WERI-Rb-1 (cell line): ENCODE data around the gene ADPRM.
A peak's percentile ranks its signal among the peaks of the same experiment; 100 is the strongest.
"Not testable (repeated sequence)": the region's sequence is repeated elsewhere in the genome, so short reads cannot be mapped to it uniquely, and the experiment has no call there.

Experiments used
- DNase-seq: peaks from one replicate; pipeline ENCODE4 v3.0.0-alpha.2; 2020
- H3K27ac ChIP-seq: fragments of 250-450 bp; sonication (Bioruptor Pico); 2 replicates; pipeline ENCODE4 v1.5.1; 2020; ENCODE audit warnings: mild to moderate bottlenecking, moderate library complexity
- H3K27me3 ChIP-seq: fragments of 250-450 bp; sonication (Bioruptor Pico); 2 replicates; pipeline ENCODE4 v1.5.1; 2021; ENCODE audit warnings: mild to moderate bottlenecking, low read depth, moderate library complexity; ENCODE audit not compliant: insufficient read depth, severe bottlenecking
- H3K36me3 ChIP-seq: fragments of 250-450 bp; sonication (Bioruptor Pico); 2 replicates; pipeline ENCODE4 v1.5.1; 2020; ENCODE audit warnings: mild to moderate bottlenecking, moderate library complexity
- H3K4me3 ChIP-seq: 2 replicates; pipeline ENCODE4 v1.5.1; 2011; ENCODE audit warnings: low read depth, mild to moderate bottlenecking, control low read depth, low read length
- H3K9me3 ChIP-seq: fragments of 250-450 bp; sonication (Bioruptor Pico); 2 replicates; pipeline ENCODE4 v1.5.1; 2021; ENCODE audit warnings: mild to moderate bottlenecking, moderate library complexity; ENCODE audit not compliant: severe bottlenecking
- TF ChIP-seq, protein P1 (sequence below): IDR thresholded peaks from 2 replicates; pipeline ENCODE4 v1.5.1; 2011; ENCODE audit warnings: low read depth, mild to moderate bottlenecking, control low read depth, inconsistent platforms, low read length

ADPRM gene

DNA sequence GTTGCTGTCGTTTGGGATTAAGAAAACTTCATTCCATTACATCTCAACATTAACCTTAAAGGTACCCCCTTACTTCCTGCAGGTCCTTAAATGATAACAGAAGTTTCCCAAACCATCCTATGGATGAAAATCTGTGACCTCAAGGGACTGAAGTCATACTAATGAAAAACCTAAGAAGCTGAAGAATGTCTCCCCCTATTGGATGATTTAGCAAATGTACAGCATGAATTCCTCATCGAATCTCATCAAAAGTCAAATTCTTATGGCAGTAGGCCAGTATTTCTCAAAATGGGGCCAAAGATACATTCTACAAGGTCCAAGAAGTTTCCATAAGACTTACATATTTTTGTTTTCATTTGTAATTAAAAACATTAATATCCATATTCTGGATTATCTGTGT is 13.5 kb upstream of the ADPRM start:
- DNase-seq = no peak
- Histone ChIP-seq H3K27ac (no peak overlapping the region), H3K4me3 (no peak overlapping the region), H3K36me3 (peaks cover 58% of the 10 kb centered on the region), H3K27me3 (no peaks in the 10 kb centered on the region), H3K9me3 (no peaks in the 10 kb centered on the region)
- TF ChIP-seq, protein P1, sequence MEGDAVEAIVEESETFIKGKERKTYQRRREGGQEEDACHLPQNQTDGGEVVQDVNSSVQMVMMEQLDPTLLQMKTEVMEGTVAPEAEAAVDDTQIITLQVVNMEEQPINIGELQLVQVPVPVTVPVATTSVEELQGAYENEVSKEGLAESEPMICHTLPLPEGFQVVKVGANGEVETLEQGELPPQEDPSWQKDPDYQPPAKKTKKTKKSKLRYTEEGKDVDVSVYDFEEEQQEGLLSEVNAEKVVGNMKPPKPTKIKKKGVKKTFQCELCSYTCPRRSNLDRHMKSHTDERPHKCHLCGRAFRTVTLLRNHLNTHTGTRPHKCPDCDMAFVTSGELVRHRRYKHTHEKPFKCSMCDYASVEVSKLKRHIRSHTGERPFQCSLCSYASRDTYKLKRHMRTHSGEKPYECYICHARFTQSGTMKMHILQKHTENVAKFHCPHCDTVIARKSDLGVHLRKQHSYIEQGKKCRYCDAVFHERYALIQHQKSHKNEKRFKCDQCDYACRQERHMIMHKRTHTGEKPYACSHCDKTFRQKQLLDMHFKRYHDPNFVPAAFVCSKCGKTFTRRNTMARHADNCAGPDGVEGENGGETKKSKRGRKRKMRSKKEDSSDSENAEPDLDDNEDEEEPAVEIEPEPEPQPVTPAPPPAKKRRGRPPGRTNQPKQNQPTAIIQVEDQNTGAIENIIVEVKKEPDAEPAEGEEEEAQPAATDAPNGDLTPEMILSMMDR = peak; percentile 42

DNA sequence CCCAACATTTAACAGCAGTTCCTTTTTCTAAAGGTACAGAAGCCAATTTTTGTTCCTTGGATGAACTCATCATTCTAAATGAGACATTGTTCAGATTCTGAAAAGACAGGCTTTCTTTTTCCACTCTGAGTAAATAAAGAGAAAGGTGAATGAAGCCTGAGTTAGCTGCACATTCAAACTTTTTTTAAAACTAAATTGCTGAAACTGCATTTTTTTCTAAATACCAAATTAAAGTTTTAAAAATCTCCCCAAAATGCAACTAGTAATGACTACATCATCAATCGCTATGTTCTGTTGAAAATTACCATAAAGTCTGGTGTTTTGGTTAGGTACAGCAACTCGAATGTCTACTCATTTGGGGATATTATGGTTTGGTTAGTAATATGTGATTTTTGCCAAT is 9.9 kb upstream of the ADPRM start:
- Histone ChIP-seq H3K4me3 (no peak overlapping the region), H3K27ac (no peak overlapping the region), H3K9me3 (no peaks in the 10 kb centered on the region), H3K27me3 (no peaks in the 10 kb centered on the region), H3K36me3 (peaks cover 62% of the 10 kb centered on the region)
- DNase-seq = no peak
- TF ChIP-seq, protein P1 = no peak

DNA sequence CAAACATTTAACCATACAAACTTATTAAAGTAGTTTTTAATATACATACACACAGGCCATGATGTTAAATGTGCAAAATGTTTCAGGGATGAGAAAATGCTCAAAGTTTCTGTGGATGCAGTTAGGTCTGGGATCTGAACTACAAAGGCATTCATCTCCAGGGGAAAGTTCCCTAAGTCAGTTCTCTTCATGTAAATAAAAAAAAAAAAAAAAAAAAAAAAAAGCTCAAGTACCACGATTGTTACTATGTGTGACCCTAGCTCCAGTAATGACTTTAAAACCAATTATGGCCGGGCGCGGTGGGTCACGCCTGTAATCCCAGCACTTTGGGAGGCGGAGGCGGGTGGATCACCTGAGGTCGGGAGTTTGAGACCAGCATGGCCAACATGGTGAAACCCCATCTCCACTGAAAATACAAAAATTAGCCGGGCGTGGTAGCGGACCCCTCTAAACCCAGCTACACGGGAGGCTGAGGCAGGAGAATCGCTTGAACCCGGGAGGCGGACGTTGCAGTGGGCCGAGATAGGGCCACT is 1.5 kb upstream of the ADPRM start:
- H3K4me3 ChIP-seq, H3K9me3 ChIP-seq, H3K27me3 ChIP-seq, DNase-seq, H3K27ac ChIP-seq: not testable (repeated sequence)
- peaks cover 40% of the 10 kb centered on the region for H3K36me3 ChIP-seq

DNA sequence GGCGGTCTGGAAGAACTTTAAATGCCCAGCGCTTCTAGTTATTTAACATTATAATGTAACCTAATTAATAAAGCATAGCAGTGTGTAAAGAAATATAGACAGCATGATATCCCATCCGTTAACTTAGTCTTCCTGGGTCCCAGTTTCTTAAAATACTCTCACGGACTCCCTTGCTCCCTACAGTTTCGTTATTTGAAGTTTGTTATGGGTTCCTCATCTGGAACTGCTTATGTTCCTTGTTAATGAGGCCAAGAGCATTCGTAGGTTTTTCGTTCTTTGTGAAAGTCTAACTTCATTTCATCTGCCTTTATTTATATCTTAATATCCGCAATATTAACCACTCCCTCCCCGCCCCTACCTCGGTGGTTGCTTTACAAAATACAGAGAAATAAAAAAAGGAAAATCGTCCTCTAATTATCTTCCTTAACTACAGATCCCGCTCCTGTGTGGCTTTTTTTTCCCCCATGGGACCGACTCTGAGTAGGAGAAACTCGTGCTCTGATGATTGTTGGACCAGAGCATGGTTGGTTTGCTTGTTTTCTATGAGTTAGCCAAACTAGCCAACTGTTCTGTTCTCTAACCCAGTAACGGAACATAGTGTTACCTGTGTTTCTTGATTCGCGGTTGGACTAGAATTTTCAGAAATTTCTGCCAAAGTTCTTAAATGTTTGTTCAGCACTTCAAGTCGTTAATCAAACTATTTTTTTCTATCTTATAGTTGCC is 863 bp downstream of the ADPRM start:
- Histone ChIP-seq H3K4me3 (peak overlapping the region; percentile 87), H3K36me3 (peaks cover 17% of the 10 kb centered on the region), H3K27me3 (no peaks in the 10 kb centered on the region), H3K27ac (peak overlapping the region; percentile 83), H3K9me3 (no peaks in the 10 kb centered on the region)
- TF ChIP-seq, protein P1 = no peak
- no peak for DNase-seq

DNA sequence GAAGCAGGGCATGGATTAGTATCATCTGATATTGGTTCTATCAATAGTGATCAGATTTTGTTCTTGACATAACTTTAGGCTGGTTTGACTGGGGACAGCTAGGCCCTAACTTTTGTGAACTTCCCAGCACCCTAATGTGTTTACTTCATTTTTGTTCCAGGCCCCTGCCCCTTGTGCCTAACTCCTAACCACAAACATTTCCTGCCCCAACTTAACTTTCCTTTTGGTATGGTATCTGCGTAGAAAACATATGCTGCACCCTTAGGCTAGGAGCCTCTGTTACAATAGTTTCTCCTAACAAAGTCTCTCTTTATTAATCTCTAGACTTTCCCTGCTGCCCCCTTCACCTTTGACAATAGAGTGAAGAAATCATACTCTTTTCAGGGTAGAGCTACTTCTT is 2.5 kb downstream of the ADPRM start:
- Histone ChIP-seq H3K27me3 (no peaks in the 10 kb centered on the region), H3K4me3 (no peak overlapping the region), H3K36me3 (peaks cover 7% of the 10 kb centered on the region), H3K27ac (no peak overlapping the region), H3K9me3 (no peaks in the 10 kb centered on the region)
- TF ChIP-seq, protein P1 = no peak
- no peak for DNase-seq

DNA sequence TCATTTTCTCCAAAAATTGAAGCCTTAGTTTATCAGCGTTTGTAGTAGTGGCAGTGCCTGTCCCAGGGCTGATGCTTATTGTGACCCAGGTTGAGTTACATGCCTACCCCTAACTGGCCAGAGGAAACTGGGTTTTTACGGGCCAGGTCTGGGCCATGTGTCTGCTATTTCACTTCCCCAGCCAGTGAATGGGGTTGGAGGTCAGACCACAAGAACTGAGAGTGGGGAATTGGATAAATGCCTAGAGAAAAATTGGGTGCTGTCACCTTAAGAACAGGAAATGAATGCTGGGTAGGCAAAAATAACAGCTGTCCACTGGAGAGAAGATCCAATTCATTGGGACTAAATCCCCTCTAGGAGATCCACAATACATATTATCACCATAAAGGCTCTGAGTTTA is 5.2 kb downstream of the ADPRM start:
- TF ChIP-seq, protein P1 = no peak

More for the DNA sequence above, 5.2 kb downstream of the ADPRM start:
- Histone ChIP-seq H3K27ac (peak overlapping the region; percentile 37), H3K4me3 (no peak overlapping the region), H3K27me3 (no peaks in the 10 kb centered on the region), H3K9me3 (no peaks in the 10 kb centered on the region), H3K36me3 (peaks cover 12% of the 10 kb centered on the region)
- DNase-seq = no peak
